Stimulated activated CD4-positive, alpha-beta T cell treated with anti-CD3 and anti-CD28 coated beads, Interleukin-1b, Interleukin-23, amount 100 ng/mL, for 4 hours (primary cell): Measurements from ENCODE around the gene PLPP6.

Experiments used
- DNase-seq, 2 donors: peaks; one replicate each; pipeline ENCODE4 v3.0.0-alpha.2; 2020; ENCODE audit warnings: low read depth in 2 of 2

PLPP6 gene

GRCh38 chr9:4700091-4700490 lies 38.0 kb downstream of the PLPP6 start:
- no peak for DNase-seq

- no peak for DNase-seq
Measured at GRCh38 chr9:4700932-4701331, 38.8 kb downstream of the PLPP6 start.

- DNase-seq, result no peak
Measured at GRCh38 chr9:4701526-4701925, 39.4 kb downstream of the PLPP6 start.

- no peak for DNase-seq
Measured at GRCh38 chr9:4704129-4704528, 42.0 kb downstream of the PLPP6 start.

- no peak for DNase-seq
Measured at GRCh38 chr9:4706021-4706420, 43.9 kb downstream of the PLPP6 start.

- no peak for DNase-seq
Measured at GRCh38 chr9:4706971-4707622, 45.0 kb downstream of the PLPP6 start.

- no peak for DNase-seq
Measured at GRCh38 chr9:4709380-4709779, 47.3 kb downstream of the PLPP6 start.

- no peak for DNase-seq
Measured at GRCh38 chr9:4713849-4714248, 51.8 kb downstream of the PLPP6 start.

GRCh38 chr9:4714266-4715016 lies 52.3 kb downstream of the PLPP6 start:
- no peak for DNase-seq
